Erythroblast (primary cell): ENCODE data around the gene TOE1.

ENCODE experiments used
- DNase-seq, 2 experiments: peaks; one replicate each; lab custom pipeline; 2025; lab: John Stamatoyannopoulos, UW
- GATA1 ChIP-seq: IDR thresholded peaks from 2 replicates; pipeline ENCODE4 v1.6.1; 2011; ENCODE audit warnings: low read depth, mild to moderate bottlenecking, control low read depth, low read length, moderate library complexity
- POLR2A ChIP-seq: IDR thresholded peaks from 2 replicates; pipeline ENCODE4 v1.6.1; 2011; ENCODE audit warnings: mild to moderate bottlenecking, low read length

The TOE1 gene

GRCh38 chr1:45317166-45317565 is 22.8 kb upstream of the TOE1 start:
- TF ChIP-seq POLR2A = no peak
- TF ChIP-seq GATA1 = no peak
- DNase-seq = no peak

DNA sequence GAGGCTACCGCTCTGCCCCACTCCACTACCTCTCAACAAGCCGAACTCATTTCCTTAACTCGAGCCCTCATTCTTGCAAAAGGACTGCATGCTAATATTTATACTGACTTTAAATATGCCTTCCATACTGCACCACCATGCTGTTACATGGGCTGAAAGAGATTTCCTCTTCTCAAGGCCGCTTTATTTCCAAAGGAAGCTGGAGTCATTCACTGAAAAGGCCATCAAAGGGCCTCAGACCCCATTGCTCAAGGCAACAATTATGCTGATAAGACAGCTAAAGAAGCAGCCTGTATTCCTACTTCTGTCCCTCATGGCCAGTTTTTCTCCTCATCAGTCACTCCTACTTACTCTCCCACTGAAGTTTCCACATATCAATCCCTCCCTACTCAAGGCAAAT is 20.2 kb upstream of the TOE1 start:
- no peak for DNase-seq
- TF ChIP-seq GATA1 (no peak), POLR2A (no peak)

DNA sequence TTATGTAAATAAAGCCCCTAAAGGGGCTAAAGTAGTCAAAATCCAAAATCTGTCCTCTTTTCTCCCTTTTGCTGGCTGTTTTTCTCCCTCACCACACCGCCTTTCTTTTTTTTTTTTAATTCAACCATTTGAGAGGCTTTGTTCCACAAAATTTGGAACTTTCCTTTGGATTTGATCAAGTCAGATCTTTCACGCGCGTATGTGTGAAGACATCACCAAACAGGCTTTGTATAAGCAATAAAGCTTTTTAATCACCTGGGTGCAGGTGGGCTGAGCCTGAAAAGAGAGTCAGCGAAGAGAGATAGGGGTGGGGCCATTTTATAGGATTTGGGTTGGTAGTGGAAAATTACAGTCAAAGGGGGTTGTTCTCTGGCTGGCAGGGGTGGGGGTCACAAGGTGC is 18.5 kb upstream of the TOE1 start:
- no peak for TF ChIP-seq GATA1
- TF ChIP-seq POLR2A = no peak
- no peak for DNase-seq

DNA sequence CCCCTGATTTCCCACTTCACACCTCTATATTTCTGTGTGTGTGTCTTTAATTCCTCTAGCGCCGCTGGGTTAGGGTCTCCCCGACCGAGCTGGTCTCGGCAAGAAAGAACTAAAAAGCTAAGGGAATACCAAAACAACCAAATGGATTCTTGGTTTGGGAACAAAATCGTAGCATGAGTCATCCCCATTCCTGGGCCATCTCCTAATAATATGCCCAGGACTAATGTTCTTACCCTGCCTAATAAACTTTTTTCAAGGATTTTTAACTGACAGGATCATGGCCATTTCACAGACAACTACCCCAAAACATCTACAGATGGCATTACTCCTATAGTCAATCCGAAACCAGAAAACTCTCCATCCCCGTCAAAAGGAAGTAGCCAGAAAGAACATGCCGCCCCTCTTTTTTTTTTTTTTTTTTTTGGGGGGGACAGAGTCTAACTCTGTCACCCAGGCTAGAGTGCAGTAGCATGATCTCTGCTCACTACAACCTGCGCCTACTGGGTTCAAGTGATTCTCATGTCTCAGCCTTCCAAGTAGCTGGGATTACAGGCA is 17.4 kb upstream of the TOE1 start:
- no peak for DNase-seq
- TF ChIP-seq POLR2A = no peak

GRCh38 chr1:45325851-45326506 is 14.0 kb upstream of the TOE1 start:
- DNase-seq = no peak
- TF ChIP-seq GATA1 (no peak), POLR2A (no peak)

DNA sequence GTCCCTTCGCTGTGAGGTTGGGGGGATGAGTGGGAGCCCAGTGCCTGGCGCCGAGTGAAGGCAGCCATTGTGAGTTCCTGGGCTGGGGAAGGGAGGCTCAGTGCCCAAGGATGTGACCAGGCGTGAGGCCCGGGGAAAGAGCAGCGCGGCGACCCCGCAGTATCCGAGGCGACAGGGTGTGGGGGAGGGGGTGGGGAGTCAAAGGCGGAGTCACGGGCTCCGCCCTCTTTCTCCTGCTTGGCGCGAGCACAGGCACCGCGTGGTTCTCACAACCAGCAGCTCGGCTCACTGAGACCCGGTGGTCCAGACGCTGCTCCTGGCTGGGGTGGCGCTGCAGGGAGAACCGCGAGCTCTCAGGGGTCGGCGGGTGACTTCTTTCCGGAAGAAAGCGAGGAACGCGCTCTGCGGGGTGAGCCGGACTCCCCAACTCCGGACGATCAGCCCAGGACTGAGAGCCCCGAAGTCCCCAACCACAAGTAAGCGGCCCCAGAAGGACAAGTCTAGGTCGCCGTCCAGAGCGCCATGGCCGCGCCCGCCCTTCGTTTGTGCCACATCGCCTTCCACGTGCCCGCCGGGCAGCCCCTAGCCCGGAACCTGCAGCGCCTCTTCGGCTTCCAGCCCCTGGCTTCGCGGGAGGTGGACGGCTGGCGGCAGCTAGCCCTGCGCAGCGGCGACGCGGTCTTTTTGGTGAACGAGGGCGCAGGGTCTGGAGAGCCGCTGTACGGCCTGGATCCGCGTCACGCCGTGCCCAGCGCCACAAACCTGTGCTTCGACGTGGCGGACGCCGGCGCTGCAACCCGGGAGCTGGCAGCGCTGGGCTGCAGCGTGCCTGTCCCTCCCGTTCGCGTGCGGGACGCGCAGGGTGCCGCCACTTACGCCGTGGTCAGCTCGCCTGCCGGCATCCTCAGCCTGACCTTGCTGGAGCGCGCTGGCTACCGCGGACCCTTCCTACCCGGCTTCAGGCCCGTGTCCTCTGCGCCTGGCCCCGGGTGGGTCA is 13.0 kb upstream of the TOE1 start, which contains the start of gene HPDL:
TSS of gene HPDL (plus strand) at position 269 of the 997 bp plus-strand sequence. CDS start at position 523, 254 bp downstream.
- TF ChIP-seq POLR2A (peak; percentile 40), GATA1 (no peak)
- DNase-seq = peak; percentile 75 to 83

DNA sequence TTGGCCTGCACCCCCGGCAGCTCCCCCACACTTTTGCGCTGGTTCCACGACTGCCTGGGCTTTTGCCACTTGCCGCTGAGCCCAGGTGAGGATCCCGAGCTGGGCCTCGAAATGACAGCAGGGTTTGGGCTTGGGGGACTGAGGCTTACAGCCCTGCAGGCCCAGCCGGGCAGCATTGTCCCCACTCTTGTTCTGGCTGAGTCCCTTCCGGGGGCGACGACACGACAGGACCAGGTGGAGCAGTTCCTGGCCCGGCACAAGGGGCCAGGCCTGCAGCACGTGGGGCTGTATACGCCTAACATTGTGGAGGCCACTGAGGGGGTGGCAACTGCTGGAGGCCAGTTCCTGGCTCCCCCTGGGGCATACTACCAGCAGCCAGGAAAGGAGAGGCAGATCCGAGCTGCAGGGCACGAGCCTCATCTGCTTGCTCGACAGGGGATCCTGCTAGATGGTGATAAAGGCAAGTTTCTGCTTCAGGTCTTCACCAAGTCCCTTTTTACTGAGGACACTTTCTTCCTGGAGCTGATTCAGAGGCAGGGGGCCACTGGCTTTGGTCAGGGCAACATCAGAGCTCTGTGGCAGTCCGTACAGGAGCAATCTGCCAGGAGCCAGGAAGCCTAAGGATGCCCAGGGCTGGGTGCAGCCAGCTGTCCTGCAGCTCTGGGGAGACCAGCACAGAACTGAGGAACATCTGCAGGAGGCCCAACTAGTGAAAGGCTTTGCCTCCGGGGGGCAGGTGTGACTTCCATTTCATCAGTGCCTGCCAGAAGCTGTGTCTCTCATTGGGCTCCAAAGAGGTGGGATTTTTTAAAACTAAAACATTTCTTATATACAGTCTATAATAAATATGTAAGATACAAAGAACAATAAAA is 12.1 kb upstream of the TOE1 start:
- peak; percentile 28 to 60 for DNase-seq
- TF ChIP-seq GATA1 (no peak), POLR2A (no peak)

DNA sequence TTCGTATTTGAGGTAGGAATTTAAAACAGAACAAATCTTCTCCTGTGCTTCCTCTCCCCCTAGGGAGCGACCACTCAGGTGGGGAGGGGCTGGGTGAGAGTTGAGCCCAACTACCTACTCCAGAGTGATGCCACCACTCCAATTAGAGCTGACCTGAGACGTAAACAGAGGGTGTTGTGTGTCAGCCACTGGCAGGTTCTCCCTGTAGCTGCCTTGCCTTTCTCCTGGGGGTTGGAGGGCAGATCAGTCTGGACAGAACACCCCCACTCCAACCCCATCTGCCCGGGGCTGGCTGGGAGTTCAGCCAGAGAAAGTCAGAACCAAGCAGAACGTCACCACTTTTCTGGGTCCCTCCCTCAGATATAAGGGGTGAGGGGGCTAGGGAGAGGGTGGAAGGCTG is 11.3 kb upstream of the TOE1 start:
- TF ChIP-seq GATA1 (no peak), POLR2A (no peak)
- no peak for DNase-seq

DNA sequence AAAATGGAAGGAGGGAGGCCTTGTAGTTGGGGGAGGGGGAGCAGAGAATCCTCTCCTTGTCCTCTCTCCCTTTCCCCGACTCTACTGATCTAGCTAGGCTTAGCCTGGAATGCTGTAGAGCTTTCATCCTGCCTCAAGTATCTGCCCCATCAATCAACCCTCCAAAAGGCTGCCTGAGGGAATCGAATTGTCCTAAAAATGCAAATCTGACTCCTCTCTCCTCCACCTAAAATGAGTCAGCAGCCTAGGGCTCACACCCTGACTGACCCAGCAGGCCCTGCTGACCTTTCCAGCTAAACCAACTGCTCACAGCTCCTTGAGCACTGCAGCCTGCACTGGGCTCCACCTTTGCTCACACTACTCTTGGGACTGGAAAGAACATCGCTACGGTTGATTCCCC is 10.5 kb upstream of the TOE1 start:
- no peak for DNase-seq
- TF ChIP-seq POLR2A = no peak
- no peak for TF ChIP-seq GATA1

GRCh38 chr1:45331436-45332345 is 8.3 kb upstream of the TOE1 start:
- no peak for TF ChIP-seq POLR2A
- no peak for TF ChIP-seq GATA1
- no peak for DNase-seq

GRCh38 chr1:45332346-45332720 is 7.6 kb upstream of the TOE1 start:
- TF ChIP-seq POLR2A (no peak), GATA1 (no peak)
- no peak for DNase-seq

DNA sequence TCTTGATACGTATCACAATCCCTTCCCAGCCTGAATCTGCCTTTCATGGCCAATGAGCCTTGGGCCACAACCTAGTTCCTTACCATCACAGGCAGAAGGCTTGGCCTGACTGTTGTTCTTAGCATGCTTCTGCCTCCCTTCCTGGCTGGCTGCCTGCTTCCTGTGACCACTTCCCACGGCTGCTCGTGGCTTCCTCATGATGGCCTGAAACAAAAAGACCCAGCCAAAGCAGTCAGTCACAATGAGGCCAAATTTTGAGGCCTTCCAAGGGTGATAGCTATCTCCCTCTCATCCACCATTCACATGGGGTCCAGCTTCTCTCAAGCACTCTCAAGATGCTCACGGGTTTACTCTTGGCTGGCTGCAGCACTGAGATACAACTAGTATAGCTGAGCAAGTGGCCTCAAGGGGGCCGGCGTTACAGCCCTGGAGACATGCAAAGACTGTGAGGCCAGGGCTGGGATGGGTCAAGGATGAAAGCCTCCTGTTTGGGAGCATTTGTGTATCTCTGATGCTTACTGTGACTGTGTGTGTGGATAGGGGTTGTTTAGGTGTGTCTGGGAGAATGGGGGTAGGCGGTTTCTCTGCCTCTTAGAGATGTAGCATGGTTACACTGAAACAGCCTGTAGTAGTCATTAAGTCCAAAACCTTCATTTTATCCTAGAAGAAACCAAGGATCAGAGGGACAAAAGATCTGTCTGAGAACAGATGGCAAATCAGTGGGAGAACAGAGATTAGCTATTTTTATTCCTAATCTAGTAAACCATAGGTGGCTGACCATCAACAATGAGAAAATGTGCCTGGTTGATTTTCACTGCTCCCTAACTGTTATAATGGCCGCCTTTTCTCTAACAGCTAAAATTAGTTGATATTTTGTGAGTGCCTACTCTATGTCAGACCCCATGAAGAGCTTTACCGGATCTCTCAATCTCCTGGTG is 5.4 kb upstream of the TOE1 start:
- TF ChIP-seq POLR2A (no peak), GATA1 (no peak)
- DNase-seq = peak in 1 of 2 experiments; percentile 40
